OCI-LY7 (cell line): ENCODE data around the gene BTBD6. TPM values are rescaled to one million over a fixed set of nuclear protein-coding genes. Genes with fewer than 3 reads are reported as not detected.

Experiments used
- BruUV-seq: library from RNA; stranded (reverse); fragments of 400-500 nt; replicated peaks from 2 replicates; lab custom pipeline; 2021; lab: Mats Ljungman, UMichigan
- CTCF ChIA-PET: fragments of 300-600 bp; sonication (Branson Sonifier 250); formaldehyde crosslinking; loops from one replicate; lab custom pipeline; 2022; ENCODE audit warnings: antibody characterized with exemption; ENCODE audit not compliant: unreplicated experiment; lab: Charles Lee
- POLR2A ChIA-PET: fragments of 300-600 bp; sonication (Branson Sonifier 250); formaldehyde crosslinking; loops from one replicate; lab custom pipeline; 2022; ENCODE audit warnings: antibody characterized with exemption; lab: Charles Lee
- DNase-seq: peaks from one replicate; pipeline ENCODE4 v3.0.0-alpha.2; 2015; ENCODE audit warnings: low spot score
- H2AFZ ChIP-seq: fragments of 200-600 bp; sonication (generic), shearing (Covaris generic); 2 replicates; pipeline ENCODE4 v1.6.1; 2014; ENCODE audit warnings: mild to moderate bottlenecking, antibody characterized with exemption, low read length, moderate library complexity
- H3K27ac ChIP-seq: fragments of 200-600 bp; sonication (generic); 2 replicates; pipeline ENCODE4 v1.5.1; 2014; ENCODE audit warnings: mixed run types, low read depth, mild to moderate bottlenecking, moderate library complexity, low read length, inconsistent platforms; ENCODE audit not compliant: poor library complexity, severe bottlenecking
- H3K36me3 ChIP-seq: fragments of 200-600 bp; sonication (generic); 2 replicates; pipeline ENCODE4 v1.6.1; 2014; ENCODE audit warnings: mild to moderate bottlenecking, antibody characterized with exemption, low read length, moderate library complexity, mixed read lengths; ENCODE audit not compliant: insufficient read depth
- H3K4me1 ChIP-seq: fragments of 200-600 bp; sonication (generic); 2 replicates; pipeline ENCODE4 v1.5.1; 2014; ENCODE audit warnings: mild to moderate bottlenecking, low read length; ENCODE audit not compliant: insufficient read depth, poor library complexity, severe bottlenecking
- H3K4me2 ChIP-seq: fragments of 200-600 bp; sonication (generic); 2 replicates; pipeline ENCODE4 v1.6.1; 2014; ENCODE audit warnings: mild to moderate bottlenecking, low read length
- H3K4me3 ChIP-seq: fragments of 200-600 bp; sonication (generic); 2 replicates; pipeline ENCODE4 v1.5.1; 2014; ENCODE audit warnings: mild to moderate bottlenecking, low read depth, low read length; ENCODE audit not compliant: poor library complexity, severe bottlenecking
- H3K79me2 ChIP-seq: fragments of 200-600 bp; sonication (generic); 2 replicates; pipeline ENCODE4 v1.6.1; 2016; ENCODE audit warnings: low read depth, mild to moderate bottlenecking, low read length, moderate library complexity, mixed read lengths; ENCODE audit not compliant: insufficient read depth
- H3K9me2 ChIP-seq: fragments of 200-600 bp; sonication (generic); 2 replicates; pipeline ENCODE4 v1.6.1; 2016; ENCODE audit warnings: mild to moderate bottlenecking, low read length, mixed read lengths; ENCODE audit not compliant: insufficient read depth
- H3K9me3 ChIP-seq: fragments of 200-600 bp; sonication (generic); 2 replicates; pipeline ENCODE4 v1.6.1; 2014; ENCODE audit warnings: mild to moderate bottlenecking, mixed run types, low read length, mixed read lengths
- H4K20me1 ChIP-seq: fragments of 200-600 bp; sonication (generic); 2 replicates; pipeline ENCODE4 v1.6.1; 2014; ENCODE audit warnings: mild to moderate bottlenecking, antibody characterized with exemption, low read length, moderate library complexity, mixed read lengths; ENCODE audit not compliant: insufficient read depth
- CTCF ChIP-seq: fragments of 200-600 bp; sonication (generic); conservative IDR thresholded peaks from 2 replicates; pipeline ENCODE4 v1.5.1; 2014; ENCODE audit warnings: mild to moderate bottlenecking, antibody characterized with exemption, low read length, moderate library complexity, mixed read lengths
- EZH2phosphoT487 ChIP-seq: fragments of 200-600 bp; sonication (generic); IDR thresholded peaks from 2 replicates; pipeline ENCODE4 v1.6.1; 2018; ENCODE audit warnings: low read depth, borderline replicate concordance, mild to moderate bottlenecking, mixed run types, antibody characterized with exemption, low read length, moderate library complexity, mixed read lengths
- intact Hi-C: fragments of 100-400 bp; cut with micrococcal nuclease; formaldehyde crosslinking; loops from one replicate; pipeline ENCODE4 v1.10.0; 2022; ENCODE audit not compliant: unreplicated experiment
- total RNA-seq, 2 experiments: library from RNA; depleted of rRNA in 1 of 2; stranded (reverse); fragments of >200 nt in 1 of 2; shearing (Covaris generic) in 1 of 2; gene quantifications; 2 replicates each; pipeline ENCODE4 v1.2.3, GENCODE V29; 2014 to 2022

BTBD6 gene
- total RNA-seq, 2 experiments from 2014 or later: 5.7 to 27.9 TPM

GRCh38 chr14:105211086-105211757 is 37.1 kb upstream of the BTBD6 start:
- no peak for TF ChIP-seq CTCF
- TF ChIP-seq EZH2phosphoT487: no peak
- intact Hi-C loops: no loop called here
- Histone ChIP-seq H3K9me3 (no peaks in the 10 kb centered on the region), H3K9me2 (no peaks in the 10 kb centered on the region), H3K79me2 (no peaks in the 10 kb centered on the region), H4K20me1 (no peaks in the 10 kb centered on the region; the same call in 1 of the 2 replicates), H3K4me2 (no peak overlapping the region), H3K4me1 (no peaks in the 10 kb centered on the region), H3K27ac (no peak overlapping the region), H2AFZ (no peak overlapping the region), H3K36me3 (no peaks in the 10 kb centered on the region), H3K4me3 (no peak overlapping the region)
- no peak for DNase-seq
- BruUV-seq: no TSS peak
- CTCF ChIA-PET: no interaction called here
- POLR2A ChIA-PET: no interaction called here

- Histone ChIP-seq H3K36me3 (no peaks in the 10 kb centered on the region), H3K4me1 (no peaks in the 10 kb centered on the region), H3K9me3 (no peaks in the 10 kb centered on the region), H3K9me2 (no peaks in the 10 kb centered on the region), H3K79me2 (no peaks in the 10 kb centered on the region), H4K20me1 (no peaks in the 10 kb centered on the region; the same call in 1 of the 2 replicates), H3K4me2 (no peak overlapping the region), H3K27ac (no peak overlapping the region), H3K4me3 (no peak overlapping the region), H2AFZ (no peak overlapping the region)
- DNase-seq: no peak
- POLR2A ChIA-PET: no interaction called here
- CTCF ChIA-PET: no interaction called here
- no peak for TF ChIP-seq EZH2phosphoT487
- no peak for TF ChIP-seq CTCF
- BruUV-seq: no TSS peak
- intact Hi-C loops: no loop called here
These were observed 36.6 kb upstream of the BTBD6 start for GRCh38 chr14:105211758-105212089.

- Histone ChIP-seq H3K4me1 (no peaks in the 10 kb centered on the region), H2AFZ (no peak overlapping the region), H3K4me3 (no peak overlapping the region), H3K9me3 (no peaks in the 10 kb centered on the region), H3K36me3 (no peaks in the 10 kb centered on the region), H3K79me2 (no peaks in the 10 kb centered on the region), H3K4me2 (no peak overlapping the region), H4K20me1 (no peaks in the 10 kb centered on the region; the same call in 1 of the 2 replicates), H3K27ac (no peak overlapping the region), H3K9me2 (no peaks in the 10 kb centered on the region)
- no TSS peak for BruUV-seq
- intact Hi-C loops: no loop called here
- TF ChIP-seq EZH2phosphoT487 (no peak), CTCF (no peak)
- DNase-seq: no peak
- ChIA-PET POLR2A (no interaction called here), CTCF (no interaction called here)
These were observed 35.6 kb upstream of the BTBD6 start for GRCh38 chr14:105212541-105213300.
